Activated CD4-positive, alpha-beta memory T cell treated with anti-CD3 and anti-CD28 coated beads for 36 hours (primary cell): ENCODE results near the gene CDHR5. TPM values are rescaled to one million over a fixed set of nuclear protein-coding genes. Genes with fewer than 3 reads are reported as not detected.
A peak's percentile ranks its signal among the peaks of the same experiment; 100 is the strongest.

Source experiments
- CTCF ChIA-PET: fragments of 350-600 bp; sonication (Branson Sonifier 250); formaldehyde crosslinking; loops from one replicate; lab custom pipeline; 2021; ENCODE audit warnings: antibody characterized with exemption, inconsistent platforms; lab: Charles Lee
- POLR2A ChIA-PET: fragments of 350-600 bp; sonication (Branson Sonifier 250); formaldehyde crosslinking; loops from one replicate; lab custom pipeline; 2021; ENCODE audit warnings: antibody characterized with exemption; lab: Charles Lee
- DNase-seq: peaks from one replicate; pipeline ENCODE4 v3.0.0-alpha.2; 2020
- H3K27ac Mint-ChIP-seq: one replicate; pipeline ENCODE4 v1.8.0; 2021; ENCODE audit warnings: mixed read lengths
- H3K27me3 Mint-ChIP-seq: one replicate; pipeline ENCODE4 v1.8.0; 2021; ENCODE audit warnings: mixed read lengths
- H3K36me3 Mint-ChIP-seq: one replicate; pipeline ENCODE4 v1.8.0; 2021; ENCODE audit warnings: mixed read lengths
- H3K4me1 Mint-ChIP-seq: one replicate; pipeline ENCODE4 v1.8.0; 2021; ENCODE audit warnings: low read depth, mixed read lengths
- H3K4me3 Mint-ChIP-seq: one replicate; pipeline ENCODE4 v1.8.0; 2021; ENCODE audit warnings: mild to moderate bottlenecking, mixed read lengths
- H3K9me3 Mint-ChIP-seq: one replicate; pipeline ENCODE4 v1.8.0; 2021; ENCODE audit warnings: mixed read lengths
- intact Hi-C: fragments of 100-400 bp; cut with micrococcal nuclease; formaldehyde crosslinking; loops from one replicate; pipeline ENCODE4 v1.15.1; 2023
- total RNA-seq, 2 experiments: library from RNA; stranded (reverse); gene quantifications; one replicate each; pipeline ENCODE4 v1.2.3, GENCODE V29; 2021

Gene CDHR5, protein sequence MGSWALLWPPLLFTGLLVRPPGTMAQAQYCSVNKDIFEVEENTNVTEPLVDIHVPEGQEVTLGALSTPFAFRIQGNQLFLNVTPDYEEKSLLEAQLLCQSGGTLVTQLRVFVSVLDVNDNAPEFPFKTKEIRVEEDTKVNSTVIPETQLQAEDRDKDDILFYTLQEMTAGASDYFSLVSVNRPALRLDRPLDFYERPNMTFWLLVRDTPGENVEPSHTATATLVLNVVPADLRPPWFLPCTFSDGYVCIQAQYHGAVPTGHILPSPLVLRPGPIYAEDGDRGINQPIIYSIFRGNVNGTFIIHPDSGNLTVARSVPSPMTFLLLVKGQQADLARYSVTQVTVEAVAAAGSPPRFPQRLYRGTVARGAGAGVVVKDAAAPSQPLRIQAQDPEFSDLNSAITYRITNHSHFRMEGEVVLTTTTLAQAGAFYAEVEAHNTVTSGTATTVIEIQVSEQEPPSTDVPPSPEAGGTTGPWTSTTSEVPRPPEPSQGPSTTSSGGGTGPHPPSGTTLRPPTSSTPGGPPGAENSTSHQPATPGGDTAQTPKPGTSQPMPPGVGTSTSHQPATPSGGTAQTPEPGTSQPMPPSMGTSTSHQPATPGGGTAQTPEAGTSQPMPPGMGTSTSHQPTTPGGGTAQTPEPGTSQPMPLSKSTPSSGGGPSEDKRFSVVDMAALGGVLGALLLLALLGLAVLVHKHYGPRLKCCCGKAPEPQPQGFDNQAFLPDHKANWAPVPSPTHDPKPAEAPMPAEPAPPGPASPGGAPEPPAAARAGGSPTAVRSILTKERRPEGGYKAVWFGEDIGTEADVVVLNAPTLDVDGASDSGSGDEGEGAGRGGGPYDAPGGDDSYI
- total RNA-seq, result not detected

GRCh38 chr11:624705-625635 is at the start of gene CDHR5:
Gene CDHR5, minus strand, starts transcription at chr11:624955. Its CDS starts 53 bp downstream, at chr11:624902.
- no peak for DNase-seq
- Mint-ChIP-seq H3K4me1 (peaks cover 20% of the 10 kb centered on the region), H3K9me3 (no peaks in the 10 kb centered on the region), H3K27me3 (peaks cover 10% of the 10 kb centered on the region), H3K4me3 (no peak within 1 kb of the TSS), H3K36me3 (peaks cover 1% of the 10 kb centered on the region), H3K27ac (no peak within 1 kb of the TSS)
- ChIA-PET CTCF (no interaction called here), POLR2A (no interaction called here)
- intact Hi-C loops, result no loop called here

- ChIA-PET POLR2A (no interaction called here), CTCF (interaction anchor here (0.6 to 1.3 kb wide), 2 partner anchors 12 to 52 kb away, joined by 3 to 4 read pairs; no protein-coding TSS in a partner anchor)
- Mint-ChIP-seq H3K27me3 (no peaks in the 10 kb centered on the region), H3K4me1 (no peaks in the 10 kb centered on the region), H3K36me3 (peaks cover 25% of the 10 kb centered on the region), H3K9me3 (no peaks in the 10 kb centered on the region), H3K27ac (no peak overlapping the region), H3K4me3 (no peak overlapping the region)
- no peak for DNase-seq
- intact Hi-C loops, result no loop called here
Measured at GRCh38 chr11:674406-674805, 49.7 kb upstream of the CDHR5 start.

- Mint-ChIP-seq H3K36me3 (peaks cover 25% of the 10 kb centered on the region), H3K27me3 (no peaks in the 10 kb centered on the region), H3K4me3 (no peak overlapping the region), H3K4me1 (no peaks in the 10 kb centered on the region), H3K9me3 (no peaks in the 10 kb centered on the region), H3K27ac (no peak overlapping the region)
- CTCF ChIA-PET, result interaction anchor here (0.6 to 1.3 kb wide), 2 partner anchors 12 to 302 kb away, joined by 3 to 4 read pairs; no protein-coding TSS in a partner anchor
- DNase-seq, result no peak
- intact Hi-C loops, result no loop called here
- POLR2A ChIA-PET, result no interaction called here
Measured at GRCh38 chr11:673866-674265, 49.1 kb upstream of the CDHR5 start.

DNA sequence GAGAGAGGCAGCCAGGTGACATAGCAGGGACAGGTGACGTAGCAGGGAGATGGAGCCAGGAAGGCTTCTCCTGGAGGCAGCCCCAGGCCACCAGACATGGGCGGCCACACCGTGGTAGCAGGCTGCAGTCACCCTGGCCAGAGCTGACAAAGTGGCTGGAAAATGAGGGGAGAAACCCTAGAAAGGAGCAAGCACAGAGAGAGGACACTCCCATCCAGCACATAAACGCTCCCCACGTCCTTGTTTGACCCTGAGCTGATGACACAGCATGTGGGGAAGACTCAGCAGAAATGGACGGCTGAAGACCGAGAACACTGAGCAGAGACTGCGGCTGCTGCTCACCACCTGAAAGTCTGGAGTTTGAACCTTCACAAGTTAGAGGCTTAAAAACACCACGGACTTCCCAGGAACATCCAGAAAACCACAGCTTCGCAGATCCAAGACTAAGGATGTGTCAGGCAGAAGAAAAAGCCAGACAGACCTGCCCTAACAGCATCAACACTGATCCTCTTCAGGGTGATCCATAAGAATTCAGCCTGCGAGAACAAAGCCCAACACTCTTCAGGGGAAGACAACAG is 41.0 kb upstream of the CDHR5 start:
- no peak for DNase-seq
- intact Hi-C loops, result no loop called here
- CTCF ChIA-PET, result interaction anchor here (1.5 to 2.3 kb wide), 2 partner anchors 56 to 111 kb away, joined by 5 to 6 read pairs; no protein-coding TSS in a partner anchor
- Mint-ChIP-seq H3K4me3 (no peak overlapping the region), H3K27me3 (no peaks in the 10 kb centered on the region), H3K36me3 (peaks cover 11% of the 10 kb centered on the region), H3K9me3 (no peaks in the 10 kb centered on the region), H3K27ac (no peak overlapping the region), H3K4me1 (no peaks in the 10 kb centered on the region)
- POLR2A ChIA-PET, result no interaction called here

DNA sequence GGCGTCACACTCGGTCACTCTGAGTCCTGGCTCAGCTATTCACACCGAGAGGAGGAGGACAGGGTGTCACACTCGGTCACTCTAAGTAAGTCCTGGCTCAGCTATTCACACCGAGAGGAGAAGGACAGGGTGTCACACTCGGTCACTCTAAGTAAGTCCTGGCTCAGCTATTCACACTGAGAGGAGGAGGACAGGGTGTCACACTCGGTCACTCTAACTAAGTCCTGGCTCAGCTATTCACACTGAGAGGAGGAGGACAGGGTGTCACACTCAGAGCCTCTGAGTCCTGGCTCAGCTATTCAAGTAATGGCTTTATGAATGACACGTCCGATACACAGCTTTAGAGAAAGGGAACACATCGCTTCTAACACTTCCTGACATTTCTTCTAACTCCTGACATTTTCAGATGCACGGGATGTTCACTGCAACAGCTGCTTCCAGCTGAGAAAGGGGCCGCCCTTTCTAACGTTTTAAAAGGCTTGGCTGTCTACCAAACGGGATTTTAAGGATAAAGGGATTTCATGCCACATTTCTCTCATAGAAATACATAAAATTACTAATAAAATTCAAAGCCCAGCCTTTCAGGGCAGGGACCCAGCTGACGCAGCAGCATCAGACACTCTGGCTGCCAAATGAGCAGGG is 40.4 kb upstream of the CDHR5 start:
- no peak overlapping the region for H3K4me3 Mint-ChIP-seq
- intact Hi-C loops, result no loop called here
- POLR2A ChIA-PET, result interaction anchor here (0.8 kb wide), 1 partner anchor 18 kb away, joined by 4 read pairs; no protein-coding TSS in a partner anchor
- no peak overlapping the region for H3K27ac Mint-ChIP-seq
- CTCF ChIA-PET, result interaction anchor here (1.5 to 2.3 kb wide), 2 partner anchors 57 to 111 kb away, joined by 5 to 6 read pairs; no protein-coding TSS in a partner anchor
- no peaks in the 10 kb centered on the region for H3K27me3 Mint-ChIP-seq
- H3K36me3 Mint-ChIP-seq, result peaks cover 11% of the 10 kb centered on the region
- no peak for DNase-seq
- no peaks in the 10 kb centered on the region for H3K4me1 Mint-ChIP-seq
- H3K9me3 Mint-ChIP-seq, result no peaks in the 10 kb centered on the region

DNA sequence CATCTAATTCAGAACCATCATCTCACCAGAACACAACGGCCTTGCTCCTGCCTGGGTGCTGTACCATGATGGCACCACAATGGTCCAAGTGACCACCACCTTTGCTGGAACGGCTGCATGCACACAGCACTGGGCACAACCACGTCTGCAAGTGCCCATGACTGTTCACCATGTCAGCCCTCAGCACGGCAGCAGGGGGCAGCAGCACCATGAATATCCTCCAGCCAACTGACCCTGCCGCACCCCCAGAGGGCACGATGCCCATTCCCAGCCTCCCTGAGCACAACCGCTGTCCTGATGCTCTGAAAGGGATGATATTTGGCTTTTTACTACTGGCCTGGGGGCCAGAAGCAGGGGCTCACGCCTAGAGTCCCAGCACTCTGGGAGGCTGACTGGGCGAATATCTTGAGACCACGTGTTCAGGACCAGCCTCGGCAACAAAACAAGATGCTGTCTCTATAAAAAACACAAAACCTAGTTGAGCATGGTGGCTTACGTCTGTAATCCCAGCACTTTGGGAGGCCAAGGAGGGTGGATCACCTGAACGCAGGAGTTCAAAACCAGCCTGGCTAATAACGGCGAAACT is 38.0 kb upstream of the CDHR5 start:
- Mint-ChIP-seq H3K36me3 (peaks cover 13% of the 10 kb centered on the region), H3K4me3 (no peak overlapping the region), H3K27me3 (no peaks in the 10 kb centered on the region), H3K27ac (no peak overlapping the region), H3K4me1 (no peaks in the 10 kb centered on the region), H3K9me3 (no peaks in the 10 kb centered on the region)
- CTCF ChIA-PET, result interaction anchor here (0.6 to 3.3 kb wide), 4 partner anchors 11 to 60 kb away, joined by 3 to 38 read pairs (median 4); partner anchors contain the start of gene TMEM80
- peak; percentile 56 for DNase-seq
- POLR2A ChIA-PET, result no interaction called here
- intact Hi-C loops, result loop anchor here (1.0 kb wide), 1 partner anchor 61 kb away; no protein-coding TSS in a partner anchor

DNA sequence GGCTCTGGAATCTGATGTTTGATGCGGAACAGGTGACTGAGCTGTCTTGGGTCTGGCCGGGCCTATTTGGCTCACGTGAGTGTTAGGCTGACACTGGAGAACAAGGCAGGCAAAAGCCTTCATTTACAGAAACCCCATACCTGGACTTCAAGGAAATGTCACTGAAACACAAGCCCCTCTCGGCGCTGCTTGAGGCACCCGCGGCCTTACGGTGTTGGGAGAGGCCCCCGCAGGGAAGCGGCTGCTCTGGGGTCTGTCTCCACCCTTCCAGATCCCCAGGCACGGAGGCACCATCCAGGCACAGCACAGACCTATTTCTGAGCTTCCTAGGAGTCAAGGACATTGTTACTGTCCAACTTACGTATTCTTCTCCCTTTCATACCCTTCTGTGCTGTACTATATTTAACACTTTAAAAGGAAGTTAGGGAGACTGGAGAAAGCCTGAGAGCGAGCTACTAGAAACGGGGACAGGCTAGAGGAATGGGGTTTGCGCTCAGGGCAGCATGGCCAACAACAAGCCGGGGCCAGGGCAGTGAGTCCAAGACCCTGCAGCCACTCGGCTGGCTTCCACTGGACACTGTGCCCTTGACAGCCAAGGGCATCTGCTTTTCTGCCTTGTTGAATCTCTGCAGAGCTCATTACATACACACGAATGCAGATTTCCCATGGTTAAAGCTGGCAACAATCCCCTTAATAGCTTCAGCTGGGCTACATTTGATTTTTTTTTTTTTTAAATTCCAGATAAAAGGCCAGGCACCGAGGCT is 36.1 kb upstream of the CDHR5 start:
- no peak overlapping the region for H3K27ac Mint-ChIP-seq
- POLR2A ChIA-PET, result interaction anchor here (0.6 kb wide), 1 partner anchor 81 kb away, joined by 3 read pairs; no protein-coding TSS in a partner anchor
- no peaks in the 10 kb centered on the region for H3K27me3 Mint-ChIP-seq
- no peak for DNase-seq
- intact Hi-C loops, result no loop called here
- H3K36me3 Mint-ChIP-seq, result peaks cover 13% of the 10 kb centered on the region
- H3K4me3 Mint-ChIP-seq, result no peak overlapping the region
- CTCF ChIA-PET, result interaction anchor here (3.3 kb wide), 1 partner anchor 62 kb away, joined by 38 read pairs; no protein-coding TSS in a partner anchor
- no peaks in the 10 kb centered on the region for H3K4me1 Mint-ChIP-seq
- no peaks in the 10 kb centered on the region for H3K9me3 Mint-ChIP-seq

DNA sequence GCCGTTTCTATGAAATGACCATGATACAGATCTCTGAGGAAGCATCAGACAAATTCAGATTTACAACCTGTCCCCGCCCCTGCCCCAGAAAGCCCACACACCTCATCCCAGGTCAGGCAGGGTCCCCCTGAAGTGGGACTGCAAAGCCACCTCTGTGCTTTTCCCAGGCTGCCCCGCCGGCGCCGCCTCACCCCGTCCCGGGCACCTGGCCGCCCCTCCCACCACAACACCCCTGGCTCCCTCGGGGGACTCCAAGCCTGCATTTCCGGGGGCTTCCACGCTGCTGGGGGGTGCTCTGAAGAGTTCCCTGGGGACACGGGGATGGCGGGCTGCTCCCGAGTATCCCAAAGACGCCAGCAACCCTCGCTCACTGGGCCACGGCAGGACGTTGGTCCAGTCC is 35.5 kb upstream of the CDHR5 start:
- CTCF ChIA-PET, result no interaction called here
- Mint-ChIP-seq H3K4me3 (no peak overlapping the region), H3K9me3 (no peaks in the 10 kb centered on the region), H3K27ac (no peak overlapping the region), H3K4me1 (no peaks in the 10 kb centered on the region), H3K27me3 (no peaks in the 10 kb centered on the region), H3K36me3 (peaks cover 12% of the 10 kb centered on the region)
- DNase-seq, result no peak
- POLR2A ChIA-PET, result interaction anchor here (0.6 kb wide), 1 partner anchor 81 kb away, joined by 3 read pairs; no protein-coding TSS in a partner anchor
- intact Hi-C loops, result no loop called here

- no peak for DNase-seq
- Mint-ChIP-seq H3K27me3 (no peaks in the 10 kb centered on the region), H3K9me3 (no peaks in the 10 kb centered on the region), H3K4me3 (no peak overlapping the region), H3K27ac (no peak overlapping the region), H3K36me3 (peaks cover 11% of the 10 kb centered on the region), H3K4me1 (no peaks in the 10 kb centered on the region)
- intact Hi-C loops, result no loop called here
- ChIA-PET CTCF (no interaction called here), POLR2A (no interaction called here)
Measured at GRCh38 chr11:659532-660085, 34.9 kb upstream of the CDHR5 start.

GRCh38 chr11:657691-658126 is 33.0 kb upstream of the CDHR5 start:
- Mint-ChIP-seq H3K9me3 (no peaks in the 10 kb centered on the region), H3K4me1 (no peaks in the 10 kb centered on the region), H3K27me3 (no peaks in the 10 kb centered on the region), H3K36me3 (peaks cover 9% of the 10 kb centered on the region), H3K4me3 (no peak overlapping the region), H3K27ac (no peak overlapping the region)
- DNase-seq, result no peak
- intact Hi-C loops, result no loop called here
- POLR2A ChIA-PET, result no interaction called here
- CTCF ChIA-PET, result no interaction called here
